22Rv1 (cell line): ENCODE measurements around the gene FARP1.
"Not testable (repeated sequence)": the region's sequence is repeated elsewhere in the genome, so short reads cannot be mapped to it uniquely, and the experiment has no call there.

Source experiments
- H3K27ac ChIP-seq: fragments of 450-650 bp; 2 replicates; pipeline ENCODE4 v1.5.1; 2017
- ZFX ChIP-seq: fragments of 450-650 bp; IDR thresholded peaks from 2 replicates; pipeline ENCODE4 v1.6.1; 2017; ENCODE audit warnings: antibody characterized with exemption, borderline replicate concordance
- TF ChIP-seq, protein P1 (sequence below): fragments of 450-650 bp; IDR thresholded peaks from 2 replicates; pipeline ENCODE4 v1.5.1; 2017; ENCODE audit warnings: mild to moderate bottlenecking

FARP1 gene

DNA sequence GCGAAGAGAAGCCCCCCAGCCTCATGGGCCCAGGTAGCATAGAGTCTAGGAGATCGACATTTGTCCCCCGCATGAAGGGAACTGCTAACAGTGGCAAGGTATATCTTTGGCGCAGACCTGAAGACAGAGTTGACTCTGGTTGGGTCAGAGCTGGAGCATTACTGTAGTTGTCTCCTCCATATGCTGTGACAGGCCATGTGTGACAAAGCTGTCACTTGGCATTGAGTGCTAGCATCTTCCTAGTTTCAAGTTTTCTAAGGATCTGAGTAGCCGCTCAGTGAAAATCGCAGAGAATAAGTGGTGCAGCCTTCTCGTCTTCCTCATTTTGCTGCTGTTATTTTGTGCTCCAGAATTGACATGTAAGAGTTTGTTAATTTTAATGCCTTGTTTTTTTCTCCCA lies 223.5 kb downstream of the FARP1 start:
- H3K27ac ChIP-seq: no peak overlapping the region
- TF ChIP-seq, protein P1, sequence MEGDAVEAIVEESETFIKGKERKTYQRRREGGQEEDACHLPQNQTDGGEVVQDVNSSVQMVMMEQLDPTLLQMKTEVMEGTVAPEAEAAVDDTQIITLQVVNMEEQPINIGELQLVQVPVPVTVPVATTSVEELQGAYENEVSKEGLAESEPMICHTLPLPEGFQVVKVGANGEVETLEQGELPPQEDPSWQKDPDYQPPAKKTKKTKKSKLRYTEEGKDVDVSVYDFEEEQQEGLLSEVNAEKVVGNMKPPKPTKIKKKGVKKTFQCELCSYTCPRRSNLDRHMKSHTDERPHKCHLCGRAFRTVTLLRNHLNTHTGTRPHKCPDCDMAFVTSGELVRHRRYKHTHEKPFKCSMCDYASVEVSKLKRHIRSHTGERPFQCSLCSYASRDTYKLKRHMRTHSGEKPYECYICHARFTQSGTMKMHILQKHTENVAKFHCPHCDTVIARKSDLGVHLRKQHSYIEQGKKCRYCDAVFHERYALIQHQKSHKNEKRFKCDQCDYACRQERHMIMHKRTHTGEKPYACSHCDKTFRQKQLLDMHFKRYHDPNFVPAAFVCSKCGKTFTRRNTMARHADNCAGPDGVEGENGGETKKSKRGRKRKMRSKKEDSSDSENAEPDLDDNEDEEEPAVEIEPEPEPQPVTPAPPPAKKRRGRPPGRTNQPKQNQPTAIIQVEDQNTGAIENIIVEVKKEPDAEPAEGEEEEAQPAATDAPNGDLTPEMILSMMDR: no peak
- TF ChIP-seq ZFX: no peak

DNA sequence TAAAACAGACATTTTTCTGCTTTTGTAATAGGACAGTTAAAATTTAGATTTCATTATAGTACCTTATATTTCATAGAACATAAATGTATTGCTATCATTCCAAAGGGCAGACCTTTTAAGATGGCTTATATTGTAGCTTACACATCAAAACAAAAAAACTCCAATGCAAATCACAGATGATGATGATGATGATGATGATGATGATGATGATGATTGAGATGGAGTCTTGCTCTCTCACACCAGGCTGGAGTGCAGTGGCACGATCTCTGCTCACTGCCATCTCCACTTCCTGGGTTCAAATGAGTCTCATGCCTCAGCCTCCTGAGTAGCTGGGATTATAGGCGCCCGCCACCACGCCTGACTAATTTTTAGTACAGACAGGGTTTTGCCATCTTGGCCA lies 224.1 kb downstream of the FARP1 start:
- H3K27ac ChIP-seq: no peak overlapping the region
- no peak for TF ChIP-seq ZFX
- TF ChIP-seq, protein P1: no peak

DNA sequence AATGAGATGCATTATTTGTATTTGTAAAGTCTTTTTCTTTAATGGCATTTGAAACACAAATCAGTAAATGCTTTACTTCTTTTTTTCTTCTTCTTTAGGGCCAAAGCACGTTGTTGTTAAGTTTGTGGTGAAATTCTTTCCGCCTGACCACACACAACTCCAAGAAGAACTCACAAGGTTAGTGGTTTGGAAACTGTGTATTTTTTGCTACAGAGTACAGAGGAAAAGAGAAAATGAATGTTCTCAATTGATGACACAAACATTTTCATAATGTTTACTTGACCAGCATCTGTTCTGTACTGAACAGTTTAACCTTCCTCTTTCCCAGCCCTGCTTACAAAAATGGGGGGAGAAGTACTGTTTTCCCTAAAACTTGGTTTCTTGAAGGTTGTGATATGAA lies 225.1 kb downstream of the FARP1 start:
- no peak overlapping the region for H3K27ac ChIP-seq
- no peak for TF ChIP-seq ZFX
- TF ChIP-seq, protein P1: no peak

DNA sequence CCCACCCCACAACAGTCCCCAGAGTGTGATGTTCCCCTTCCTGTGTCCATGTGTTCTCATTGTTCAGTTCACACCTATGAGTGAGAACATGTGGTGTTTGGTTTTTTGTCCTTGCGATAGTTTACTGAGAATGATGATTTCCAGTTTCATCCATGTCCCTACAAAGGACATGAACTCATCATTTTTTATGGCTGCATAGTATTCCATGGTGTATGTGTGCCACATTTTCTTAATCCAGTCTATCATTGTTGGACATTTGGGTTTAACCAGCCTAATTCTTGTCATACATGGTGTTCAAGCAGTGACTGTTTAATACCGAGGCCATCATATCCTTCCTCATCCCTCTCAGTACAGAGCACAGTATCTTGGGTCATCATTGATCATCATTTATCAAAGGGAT lies 226.6 kb downstream of the FARP1 start:
- not testable (repeated sequence) for H3K27ac ChIP-seq

DNA sequence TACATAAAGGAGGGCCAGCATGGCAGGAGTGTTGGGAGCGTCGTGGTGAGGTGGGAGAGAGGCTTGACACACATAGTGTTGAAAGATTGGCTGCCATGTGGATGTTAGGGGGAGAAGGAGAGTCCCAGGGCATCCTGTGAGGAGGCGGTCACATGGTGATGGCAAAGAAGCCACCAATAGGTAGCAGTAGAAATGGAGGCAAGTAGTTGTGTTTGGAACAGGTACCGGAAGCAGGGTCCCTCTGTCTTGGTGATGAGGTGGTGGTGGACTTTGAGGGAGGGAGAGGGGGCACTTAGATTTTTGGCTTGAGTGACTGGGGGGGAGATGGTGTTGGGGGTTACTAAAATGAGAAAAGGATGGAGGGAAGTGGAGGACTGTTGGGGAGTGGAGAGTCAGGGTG lies 227.4 kb downstream of the FARP1 start:
- no peak overlapping the region for H3K27ac ChIP-seq
- TF ChIP-seq, protein P1: no peak
- no peak for TF ChIP-seq ZFX

DNA sequence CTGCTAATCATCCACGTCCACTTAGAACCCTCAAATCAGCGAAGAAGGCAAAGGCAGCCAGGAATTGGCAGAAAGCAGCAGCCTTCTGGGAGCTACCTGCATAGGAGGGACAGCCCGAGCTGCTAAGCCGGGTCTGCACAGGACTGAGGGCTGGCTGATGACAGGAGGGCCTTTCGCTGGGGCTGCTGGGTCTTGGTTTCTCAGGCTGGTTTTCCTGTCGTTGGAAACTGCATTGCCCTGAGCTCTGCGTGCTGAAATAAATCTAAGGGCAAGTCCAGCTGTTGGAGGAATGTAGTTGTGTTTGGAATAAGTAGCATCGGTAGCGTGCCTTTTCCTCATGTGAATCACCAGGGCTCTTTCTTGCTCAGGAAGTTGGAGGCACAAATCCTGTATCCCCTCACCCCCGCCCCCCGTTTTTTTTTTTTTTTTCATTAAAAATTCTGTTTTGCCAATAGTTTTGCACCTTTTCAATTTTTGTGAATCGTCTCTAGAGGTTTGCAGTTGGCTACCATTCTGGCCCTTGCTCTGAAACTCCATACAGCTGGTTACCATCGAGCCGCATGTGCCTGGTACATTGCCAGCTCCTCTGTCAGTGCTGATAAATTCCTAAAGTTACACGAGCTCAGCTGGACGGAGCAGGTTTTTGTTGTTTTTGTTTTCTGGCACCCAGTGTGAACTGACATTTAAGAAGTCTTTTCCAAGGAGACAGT lies 228.1 kb downstream of the FARP1 start:
- no peak overlapping the region for H3K27ac ChIP-seq
- TF ChIP-seq ZFX: no peak
- TF ChIP-seq, protein P1: no peak

DNA sequence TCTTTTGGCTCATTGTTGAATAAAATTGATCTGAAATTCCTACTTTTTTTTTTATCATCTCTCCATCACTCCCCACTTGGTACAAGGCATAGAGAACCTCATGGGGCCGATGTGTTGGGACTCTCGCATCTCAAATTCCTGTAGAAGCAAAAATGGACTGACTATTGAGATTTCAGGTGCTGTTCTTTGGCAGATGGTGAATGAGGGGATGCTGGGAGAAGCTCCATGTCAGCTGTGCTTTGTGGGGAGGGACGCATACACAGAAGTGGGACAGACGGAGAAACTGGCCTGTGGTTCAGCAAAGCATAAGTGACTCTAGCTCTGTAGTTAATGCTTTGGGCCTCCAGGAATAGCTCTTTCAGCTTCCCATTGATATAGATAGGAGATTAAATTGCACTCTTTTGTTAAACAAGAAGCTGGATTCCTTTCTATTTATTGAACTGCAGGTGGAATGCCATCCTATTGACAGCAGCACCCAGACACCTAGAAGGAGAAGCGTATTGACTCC lies 228.7 kb downstream of the FARP1 start:
- H3K27ac ChIP-seq: no peak overlapping the region
- no peak for TF ChIP-seq ZFX
- TF ChIP-seq, protein P1: no peak

DNA sequence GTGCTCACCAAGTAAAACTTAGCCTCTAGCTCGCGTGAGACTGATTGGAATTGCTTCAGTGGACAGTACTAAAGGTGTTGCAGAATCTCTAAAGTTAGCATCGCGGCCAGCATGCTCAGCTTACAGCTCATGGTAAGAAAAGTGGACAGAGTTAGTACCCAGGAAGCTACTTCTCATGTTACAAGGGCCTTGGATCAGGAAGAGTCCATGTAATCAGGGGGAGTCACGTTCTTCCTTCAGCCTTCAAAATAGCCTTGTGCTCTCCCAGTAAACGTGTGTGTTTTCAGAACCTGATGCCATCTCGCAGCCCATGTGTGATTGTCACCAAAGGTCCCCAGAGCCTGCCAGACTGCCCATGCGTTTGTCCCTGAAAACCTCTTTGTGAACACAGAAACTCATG lies 230.0 kb downstream of the FARP1 start:
- no peak for TF ChIP-seq ZFX
- TF ChIP-seq, protein P1: no peak
- no peak overlapping the region for H3K27ac ChIP-seq
